ENCODE measurements around the gene MTFP1.

- no peak for TF ChIP-seq YY1 (IDR thresholded peaks at IDR 0.05; ENCODE audit: insufficient read depth, insufficient read length)
- no peak for TF ChIP-seq SUZ12 (IDR thresholded peaks at IDR 0.05; ENCODE audit: extremely low read depth, insufficient read depth, insufficient read length)
Observed at GRCh38 chr22:30382340-30382739, 43.2 kb upstream of the MTFP1 start.
